Measurements from ENCODE around the gene BRD4. TPM values are rescaled to one million over a fixed set of nuclear protein-coding genes. Genes with fewer than 3 reads are reported as not detected.

Gene BRD4
- 53.0 TPM for total RNA-seq

DNA sequence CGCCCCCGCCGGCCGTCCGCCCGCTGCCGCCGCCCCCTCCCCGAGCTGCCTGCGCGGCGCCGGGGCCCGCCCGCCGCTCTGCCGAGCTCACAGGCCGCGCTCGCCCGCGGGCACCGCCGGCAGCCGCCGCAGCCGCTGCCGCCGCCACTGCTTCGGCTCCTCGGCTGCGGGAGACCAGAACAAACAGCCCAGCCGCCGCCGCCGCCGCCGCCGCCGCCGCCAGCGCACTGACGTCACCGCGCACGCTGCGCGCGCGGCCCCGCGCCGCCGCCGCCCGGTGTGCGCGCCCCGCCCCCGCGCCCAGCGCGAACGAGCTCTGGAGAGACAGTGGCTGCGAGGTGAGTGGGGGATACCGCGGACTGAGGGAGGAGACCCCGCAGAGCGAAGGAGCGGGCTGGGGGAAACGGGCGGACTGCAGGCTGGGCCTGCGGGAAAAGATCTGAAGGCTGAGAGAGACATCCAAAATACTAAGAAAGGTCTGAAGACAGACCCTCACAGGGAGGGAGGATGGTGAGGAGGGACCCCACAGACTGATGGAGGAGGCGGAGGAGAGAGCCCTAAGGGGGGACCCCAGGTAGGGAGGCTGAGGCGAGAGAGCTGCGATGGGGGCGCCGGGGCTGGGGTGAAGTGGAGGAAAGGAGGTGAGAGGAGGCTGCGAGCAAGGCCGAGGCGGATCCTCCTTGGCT lies at the start of gene BRD4:
Gene BRD4 (minus strand): TSS at position 229 of the 686 bp plus-strand sequence. CDS start 59,440 bp downstream, outside the sequence.
- intact Hi-C loops (cut with DNase I), result loop anchor here (2.0 kb wide), 1 partner anchor 68 kb away; no protein-coding TSS in a partner anchor
- Histone ChIP-seq H3K9me3 (no peaks in the 10 kb centered on the region), H3K27ac (peak within 1 kb of the TSS; percentile 94), H3K27me3 (no peaks in the 10 kb centered on the region), H3K36me3 (no peaks in the 10 kb centered on the region), H3K4me1 (peaks cover 55% of the 10 kb centered on the region), H3K4me3 (peak within 1 kb of the TSS; percentile 97 to 98)
- peak in 1 of 2 donors; percentile 88 for DNase-seq (ENCODE audit: extremely low spot score in 2 of 2)
- TF ChIP-seq, protein P1, sequence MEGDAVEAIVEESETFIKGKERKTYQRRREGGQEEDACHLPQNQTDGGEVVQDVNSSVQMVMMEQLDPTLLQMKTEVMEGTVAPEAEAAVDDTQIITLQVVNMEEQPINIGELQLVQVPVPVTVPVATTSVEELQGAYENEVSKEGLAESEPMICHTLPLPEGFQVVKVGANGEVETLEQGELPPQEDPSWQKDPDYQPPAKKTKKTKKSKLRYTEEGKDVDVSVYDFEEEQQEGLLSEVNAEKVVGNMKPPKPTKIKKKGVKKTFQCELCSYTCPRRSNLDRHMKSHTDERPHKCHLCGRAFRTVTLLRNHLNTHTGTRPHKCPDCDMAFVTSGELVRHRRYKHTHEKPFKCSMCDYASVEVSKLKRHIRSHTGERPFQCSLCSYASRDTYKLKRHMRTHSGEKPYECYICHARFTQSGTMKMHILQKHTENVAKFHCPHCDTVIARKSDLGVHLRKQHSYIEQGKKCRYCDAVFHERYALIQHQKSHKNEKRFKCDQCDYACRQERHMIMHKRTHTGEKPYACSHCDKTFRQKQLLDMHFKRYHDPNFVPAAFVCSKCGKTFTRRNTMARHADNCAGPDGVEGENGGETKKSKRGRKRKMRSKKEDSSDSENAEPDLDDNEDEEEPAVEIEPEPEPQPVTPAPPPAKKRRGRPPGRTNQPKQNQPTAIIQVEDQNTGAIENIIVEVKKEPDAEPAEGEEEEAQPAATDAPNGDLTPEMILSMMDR (IDR thresholded peaks at IDR 0.05), result no peak
- peak in 1 of 2 donors; percentile 37 for TF ChIP-seq POLR2AphosphoS5 (IDR thresholded peaks at IDR 0.05; ENCODE audit: insufficient read depth in 1 of 2, low read depth in 1 of 2)

DNA sequence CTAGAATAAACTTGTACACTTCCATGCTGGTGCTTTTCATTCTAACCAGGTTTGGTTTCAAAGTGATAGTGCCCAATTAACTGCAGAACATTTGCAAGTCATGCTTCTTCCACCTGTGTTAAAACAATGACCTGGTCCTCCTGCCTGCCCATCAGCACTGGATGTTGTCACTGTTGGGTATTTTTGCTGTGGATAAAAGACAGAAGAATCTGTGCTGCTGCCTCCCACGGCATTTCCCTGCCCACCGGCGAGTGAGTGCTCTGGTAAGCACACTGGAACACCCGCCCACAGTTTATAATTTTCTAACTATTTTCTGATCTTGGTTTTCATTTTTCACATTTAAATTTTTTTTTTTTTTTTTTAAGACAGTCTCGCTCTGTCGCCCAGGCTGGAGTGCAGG lies 49.5 kb upstream of the BRD4 start:
- no peak overlapping the region for H3K4me3 ChIP-seq
- no peak for TF ChIP-seq POLR2A (IDR thresholded peaks at IDR 0.05)
- TF ChIP-seq POLR2AphosphoS5 (IDR thresholded peaks at IDR 0.05; ENCODE audit: insufficient read depth in 1 of 2, low read depth in 1 of 2), result no peak
- TF ChIP-seq, protein P1 (IDR thresholded peaks at IDR 0.05), result no peak
- no peak overlapping the region for H3K27ac ChIP-seq
- intact Hi-C loops (cut with DNase I), result no loop called here
- DNase-seq (ENCODE audit: extremely low spot score in 2 of 2), result no peak
- no peaks in the 10 kb centered on the region for H3K36me3 ChIP-seq
- H3K9me3 ChIP-seq, result no peaks in the 10 kb centered on the region
- no peaks in the 10 kb centered on the region for H3K27me3 ChIP-seq
- peaks cover 25% of the 10 kb centered on the region for H3K4me1 ChIP-seq

DNA sequence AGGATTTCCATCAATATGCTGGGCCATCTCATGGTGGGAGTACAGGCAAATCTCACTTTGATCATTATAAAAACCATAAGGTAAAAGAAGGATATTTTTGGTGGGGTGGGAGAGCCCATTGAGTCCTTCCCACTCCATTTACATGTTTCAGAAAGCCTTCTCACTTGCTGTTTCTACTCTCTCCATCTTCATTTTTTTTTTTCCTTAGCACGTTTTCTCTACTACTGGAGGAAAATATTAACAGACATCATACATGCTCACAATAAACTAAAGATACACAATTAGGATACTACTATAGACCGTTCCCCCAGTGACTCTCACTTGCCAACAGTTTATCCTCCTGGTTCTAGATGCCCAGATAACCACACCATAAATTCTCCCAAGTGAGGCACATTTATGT lies 49.1 kb upstream of the BRD4 start:
- H3K4me1 ChIP-seq, result peaks cover 29% of the 10 kb centered on the region
- no peak for DNase-seq (ENCODE audit: extremely low spot score in 2 of 2)
- TF ChIP-seq, protein P1 (IDR thresholded peaks at IDR 0.05), result no peak
- H3K27ac ChIP-seq, result no peak overlapping the region
- no peak overlapping the region for H3K4me3 ChIP-seq
- intact Hi-C loops (cut with DNase I), result no loop called here
- H3K9me3 ChIP-seq, result no peaks in the 10 kb centered on the region
- H3K36me3 ChIP-seq, result no peaks in the 10 kb centered on the region
- H3K27me3 ChIP-seq, result no peaks in the 10 kb centered on the region

DNA sequence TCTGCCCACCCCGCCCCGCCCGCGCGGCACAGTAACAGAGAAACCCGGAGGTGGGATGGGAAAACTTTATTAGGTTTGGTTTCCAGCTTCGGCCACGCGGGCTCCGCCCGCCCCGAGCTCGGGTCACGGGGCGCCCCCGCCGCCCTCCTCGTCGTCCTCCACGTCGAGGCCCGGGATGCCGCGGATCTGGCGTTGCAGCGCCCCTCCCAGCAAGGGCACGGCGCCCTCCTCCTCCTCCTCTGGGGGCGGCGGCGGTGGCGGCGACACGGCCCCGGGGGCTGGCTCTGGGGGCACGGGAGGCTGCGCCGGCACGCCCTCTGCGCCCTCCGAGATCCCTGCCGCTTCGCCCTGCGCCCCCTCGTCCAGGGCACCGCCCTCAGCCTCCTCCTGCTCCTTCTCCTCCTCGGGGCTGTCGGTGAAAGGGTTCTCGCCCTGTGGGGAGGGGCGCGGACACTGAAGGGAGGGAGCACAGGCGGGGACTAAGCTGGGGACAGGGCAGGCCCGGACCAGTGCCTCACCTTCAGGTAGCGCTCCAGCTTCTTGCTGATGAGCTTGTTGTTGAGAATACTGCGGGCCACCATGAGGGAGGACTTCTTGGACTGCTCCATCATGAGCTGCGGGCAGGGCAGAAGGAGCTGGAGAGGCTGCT lies 47.8 kb upstream of the BRD4 start:
- no peak for DNase-seq (ENCODE audit: extremely low spot score in 2 of 2)

More for the DNA sequence above, 47.8 kb upstream of the BRD4 start:
- Histone ChIP-seq H3K27ac (peak overlapping the region; percentile 95), H3K36me3 (no peaks in the 10 kb centered on the region), H3K9me3 (no peaks in the 10 kb centered on the region), H3K4me1 (peaks cover 42% of the 10 kb centered on the region), H3K27me3 (no peaks in the 10 kb centered on the region), H3K4me3 (peak overlapping the region; percentile 98 to 100)
- no peak for TF ChIP-seq POLR2AphosphoS5 (IDR thresholded peaks at IDR 0.05; ENCODE audit: insufficient read depth in 1 of 2, low read depth in 1 of 2)
- peak in 1 of 2 donors; percentile 22 for TF ChIP-seq POLR2A (IDR thresholded peaks at IDR 0.05)
- TF ChIP-seq, protein P1 (IDR thresholded peaks at IDR 0.05), result no peak
- intact Hi-C loops (cut with DNase I), result loop anchor here (5.0 kb wide), 1 partner anchor 57 kb away; no protein-coding TSS in a partner anchor

All from vagina (tissue), 2 donors.